GM23338 (cell line): ENCODE measurements around the gene REELD1.

Experiments
- CTCF ChIP-seq, 2 experiments: fragments of 200-600 bp in 1 of 2; sonication (generic) in 1 of 2; conservative IDR thresholded peaks; 2 replicates each; pipeline versions ENCODE4 v1.5.1 to v1.6.1; 2016 to 2017; ENCODE audit warnings: antibody characterized with exemption in 2 of 2, low read depth in 2 of 2, mild to moderate bottlenecking in 2 of 2, moderate library complexity in 1 of 2
- EZH2 ChIP-seq: fragments of 200-600 bp; sonication (generic); IDR thresholded peaks from one replicate; pipeline ENCODE4 v1.8.0; 2017; ENCODE audit warnings: antibody characterized with exemption, mild to moderate bottlenecking, low read depth; ENCODE audit not compliant: unreplicated experiment
- EZH2phosphoT487 ChIP-seq: fragments of 200-600 bp; sonication (generic); IDR thresholded peaks from one replicate; pipeline ENCODE4 v1.8.1; 2018; ENCODE audit warnings: antibody characterized with exemption; ENCODE audit not compliant: unreplicated experiment
- POLR2AphosphoS5 ChIP-seq: IDR thresholded peaks from 2 replicates; pipeline ENCODE4 v1.6.1; 2016; ENCODE audit warnings: antibody characterized with exemption, low read depth

- TF ChIP-seq POLR2AphosphoS5 = no peak
- TF ChIP-seq CTCF (conservative IDR thresholded peaks at IDR 0.05; ENCODE audit: low read depth in 2 of 2) = no peak
- no peak for TF ChIP-seq EZH2phosphoT487
- no peak for TF ChIP-seq EZH2
Observed at GRCh38 chr4:146256328-146256727, 42.0 kb downstream of the REELD1 start.
